OCI-M1 (cell line): ENCODE results near the gene LMBR1.
"Not testable (repeated sequence)": the region's sequence is repeated elsewhere in the genome, so short reads cannot be mapped to it uniquely, and the experiment has no call there.

Source experiments
- DNase-seq: peaks from one replicate; lab custom pipeline; 2025; lab: John Stamatoyannopoulos, UW

Gene LMBR1

GRCh38 chr7:156903232-156903909, 10.4 kb upstream of the LMBR1 start:
- no peak for DNase-seq

GRCh38 chr7:156900093-156900492, 7.1 kb upstream of the LMBR1 start:
- not testable (repeated sequence) for DNase-seq

- DNase-seq, result no peak
Observed at GRCh38 chr7:156898938-156899337, 6.0 kb upstream of the LMBR1 start.

- no peak for DNase-seq
Observed at GRCh38 chr7:156897673-156898072, 4.7 kb upstream of the LMBR1 start.

GRCh38 chr7:156896388-156897022, 3.5 kb upstream of the LMBR1 start:
- no peak for DNase-seq

- DNase-seq, result peak; percentile 53
Observed at GRCh38 chr7:156895024-156895780, 2.2 kb upstream of the LMBR1 start.

- DNase-seq, result peak; percentile 65
Observed at GRCh38 chr7:156892081-156892800, 742 bp downstream of the LMBR1 start.

GRCh38 chr7:156889746-156890145, 3.2 kb downstream of the LMBR1 start:
- no peak for DNase-seq

- peak; percentile 57 for DNase-seq
Observed at GRCh38 chr7:156889089-156889488, 3.9 kb downstream of the LMBR1 start.

- DNase-seq, result peak; percentile 12
Observed at GRCh38 chr7:156886020-156886795, 6.8 kb downstream of the LMBR1 start.

GRCh38 chr7:156881679-156882078, 11.3 kb downstream of the LMBR1 start:
- no peak for DNase-seq

- no peak for DNase-seq
Observed at GRCh38 chr7:156875766-156876165, 17.2 kb downstream of the LMBR1 start.

GRCh38 chr7:156868363-156868762, 24.6 kb downstream of the LMBR1 start:
- DNase-seq, result not testable (repeated sequence)

- no peak for DNase-seq
Observed at GRCh38 chr7:156865493-156865892, 27.5 kb downstream of the LMBR1 start.

- not testable (repeated sequence) for DNase-seq
Observed at GRCh38 chr7:156862022-156862421, 31.0 kb downstream of the LMBR1 start.

- no peak for DNase-seq
Observed at GRCh38 chr7:156861212-156861611, 31.8 kb downstream of the LMBR1 start.

GRCh38 chr7:156860099-156860498, 32.9 kb downstream of the LMBR1 start:
- DNase-seq, result not testable (repeated sequence)

GRCh38 chr7:156858523-156858922, 34.5 kb downstream of the LMBR1 start:
- DNase-seq, result no peak

GRCh38 chr7:156857757-156858156, 35.2 kb downstream of the LMBR1 start:
- no peak for DNase-seq

GRCh38 chr7:156854654-156855053, 38.3 kb downstream of the LMBR1 start:
- DNase-seq, result no peak

GRCh38 chr7:156848979-156849378, 44.0 kb downstream of the LMBR1 start:
- DNase-seq, result no peak
